HG02610 (cell line): ENCODE data around the gene EEF2KMT.

Experiments used
- ATAC-seq: cut with Tn5 transposase; IDR thresholded peaks from one replicate; pipeline ENCODE4 v1.9.1; 2021; ENCODE audit warnings: mild to moderate bottlenecking, moderate library complexity; ENCODE audit not compliant: unreplicated experiment

Gene EEF2KMT

GRCh38 chr16:5044011-5044540, 53.5 kb downstream of the EEF2KMT start:
- no peak for ATAC-seq

- ATAC-seq: no peak
Measured at GRCh38 chr16:5042574-5043171, 54.9 kb downstream of the EEF2KMT start.

GRCh38 chr16:5041600-5042133, 55.9 kb downstream of the EEF2KMT start:
- ATAC-seq: no peak

GRCh38 chr16:5040451-5040850, 57.1 kb downstream of the EEF2KMT start:
- ATAC-seq: no peak

- no peak for ATAC-seq
Measured at GRCh38 chr16:5036228-5037156, 61.1 kb downstream of the EEF2KMT start.

GRCh38 chr16:5035909-5036227, 61.7 kb downstream of the EEF2KMT start:
- no peak for ATAC-seq
